ENCODE results near the gene TECR.

GRCh38 chr19:14559916-14560775 is 30.8 kb downstream of the TECR start:
- TF ChIP-seq, protein P1, sequence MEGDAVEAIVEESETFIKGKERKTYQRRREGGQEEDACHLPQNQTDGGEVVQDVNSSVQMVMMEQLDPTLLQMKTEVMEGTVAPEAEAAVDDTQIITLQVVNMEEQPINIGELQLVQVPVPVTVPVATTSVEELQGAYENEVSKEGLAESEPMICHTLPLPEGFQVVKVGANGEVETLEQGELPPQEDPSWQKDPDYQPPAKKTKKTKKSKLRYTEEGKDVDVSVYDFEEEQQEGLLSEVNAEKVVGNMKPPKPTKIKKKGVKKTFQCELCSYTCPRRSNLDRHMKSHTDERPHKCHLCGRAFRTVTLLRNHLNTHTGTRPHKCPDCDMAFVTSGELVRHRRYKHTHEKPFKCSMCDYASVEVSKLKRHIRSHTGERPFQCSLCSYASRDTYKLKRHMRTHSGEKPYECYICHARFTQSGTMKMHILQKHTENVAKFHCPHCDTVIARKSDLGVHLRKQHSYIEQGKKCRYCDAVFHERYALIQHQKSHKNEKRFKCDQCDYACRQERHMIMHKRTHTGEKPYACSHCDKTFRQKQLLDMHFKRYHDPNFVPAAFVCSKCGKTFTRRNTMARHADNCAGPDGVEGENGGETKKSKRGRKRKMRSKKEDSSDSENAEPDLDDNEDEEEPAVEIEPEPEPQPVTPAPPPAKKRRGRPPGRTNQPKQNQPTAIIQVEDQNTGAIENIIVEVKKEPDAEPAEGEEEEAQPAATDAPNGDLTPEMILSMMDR (IDR thresholded peaks at IDR 0.05): no peak
- TF ChIP-seq EP300 (IDR thresholded peaks at IDR 0.05): no peak
- TF ChIP-seq POLR2A (IDR thresholded peaks at IDR 0.05): no peak
